Measurements from ENCODE around the gene CMKLR1.

The CMKLR1 gene

DNA sequence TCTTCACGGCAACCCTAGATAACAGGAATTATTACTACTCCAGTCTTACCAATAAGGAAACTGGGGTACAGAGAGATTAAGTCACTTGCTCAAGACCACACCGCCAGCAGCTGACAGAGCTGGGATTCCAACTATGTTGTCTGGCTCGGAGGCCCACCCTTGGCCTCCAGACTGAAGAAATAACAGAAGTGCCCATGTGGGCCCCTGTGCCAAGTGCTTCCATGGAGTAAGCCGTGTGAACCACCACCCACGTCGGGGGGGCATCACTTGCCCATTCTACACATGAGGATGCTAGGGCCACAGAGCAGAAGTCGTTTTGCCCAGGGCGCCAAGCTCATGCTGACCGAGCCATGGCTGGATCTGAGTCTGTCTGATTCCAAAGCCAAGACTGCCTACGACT, 926 bp upstream of the CMKLR1 start:
- DNase-seq (ENCODE audit: low read depth, low spot score), result no peak
- no peak overlapping the region for H3K27ac ChIP-seq

- H3K27ac ChIP-seq, result no peak overlapping the region
These were observed 1.6 kb downstream of the CMKLR1 start for GRCh38 chr12:108337235-108338223.

DNA sequence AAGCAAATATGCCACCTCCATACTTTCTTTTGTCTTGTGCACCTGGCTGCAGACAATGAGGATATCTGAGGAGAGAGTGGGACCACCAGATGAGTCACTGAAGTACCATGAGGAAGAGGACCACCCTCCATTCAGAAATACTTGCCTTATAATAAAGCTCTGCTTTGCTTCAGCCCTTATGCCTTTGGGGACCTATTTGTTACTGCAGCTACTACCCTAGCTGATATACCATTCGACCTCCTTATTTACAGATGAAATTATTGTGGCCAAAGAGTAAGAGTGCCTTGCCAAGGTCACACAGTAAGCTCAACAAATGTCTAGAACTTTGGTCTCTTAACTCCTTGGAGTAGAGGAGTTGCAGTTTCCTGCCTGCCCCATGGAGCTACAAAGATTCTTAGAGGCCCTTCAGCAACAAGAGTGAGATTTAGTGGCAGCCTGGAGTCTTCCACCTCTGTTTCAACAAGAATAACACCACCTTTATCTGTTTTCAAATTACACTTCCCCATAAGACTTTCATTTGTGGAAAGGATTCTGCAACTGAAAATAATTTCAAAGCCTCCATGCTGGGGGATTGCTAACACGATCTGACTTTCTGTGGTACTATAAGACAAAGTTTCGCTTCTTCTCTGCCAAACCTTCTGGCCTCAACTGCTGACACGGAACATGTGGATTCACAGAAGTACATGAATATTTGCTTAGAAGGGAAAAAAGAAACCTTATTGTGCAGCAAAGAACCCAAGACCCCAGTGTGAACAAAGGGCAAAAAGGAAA, 3.6 kb downstream of the CMKLR1 start:
- no peak for DNase-seq (ENCODE audit: low read depth, low spot score)
- no peak overlapping the region for H3K27ac ChIP-seq

More at GRCh38 chr12:108337235-108338223, 1.6 kb downstream of the CMKLR1 start:
- no peak for DNase-seq (ENCODE audit: low read depth, low spot score)

- no peak overlapping the region for H3K27ac ChIP-seq
- DNase-seq (ENCODE audit: low read depth, low spot score), result no peak
These were observed 5.0 kb downstream of the CMKLR1 start for GRCh38 chr12:108333898-108334699.

DNA sequence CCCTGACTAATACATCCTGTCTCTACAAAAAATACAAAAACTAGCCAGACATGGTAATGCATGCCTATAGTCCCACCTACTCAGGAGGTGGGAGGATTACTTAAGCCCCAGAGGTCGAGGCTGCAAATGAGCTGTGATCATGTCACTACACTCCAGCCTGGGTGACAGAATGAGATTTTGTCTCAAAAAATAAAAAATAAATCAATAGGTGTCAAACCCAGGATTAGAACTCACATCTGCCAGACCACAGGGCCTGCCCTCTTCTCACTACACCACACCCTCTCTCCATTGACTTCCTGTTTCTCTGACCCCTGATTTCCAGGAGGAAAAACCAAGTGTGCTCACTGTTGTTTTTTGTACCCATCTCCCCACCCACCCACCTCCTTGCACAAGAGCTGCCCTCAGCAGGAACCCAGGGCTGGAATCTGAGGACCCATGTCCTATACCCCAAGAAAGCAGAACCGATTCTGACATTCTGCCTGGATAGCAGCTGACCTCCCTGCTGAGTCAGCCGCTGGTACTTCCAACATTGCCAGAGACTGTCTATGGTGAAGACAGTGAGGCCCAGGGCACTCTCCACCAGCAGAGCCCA, 6.2 kb downstream of the CMKLR1 start:
- no peak overlapping the region for H3K27ac ChIP-seq
- no peak for DNase-seq (ENCODE audit: low read depth, low spot score)

DNA sequence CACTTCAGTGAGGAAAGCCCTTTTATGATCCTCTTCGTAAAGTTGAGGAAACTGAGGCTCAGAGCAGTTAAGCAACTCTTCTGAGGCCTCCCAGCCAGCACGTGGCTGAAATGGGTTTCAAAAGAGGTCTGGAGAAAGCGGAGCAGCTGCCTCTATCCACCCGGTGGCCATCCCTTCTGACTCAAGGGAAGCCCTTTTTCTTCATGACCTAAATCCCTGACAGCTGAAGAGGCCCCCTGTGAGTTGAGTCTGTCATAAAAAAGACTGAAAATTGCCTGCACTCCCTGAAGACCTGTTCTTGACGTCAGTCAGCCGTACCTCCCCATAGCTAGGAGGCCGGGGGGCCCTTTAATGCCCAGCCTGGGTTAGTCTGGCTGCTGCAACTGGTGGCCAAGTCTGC, 10.7 kb downstream of the CMKLR1 start:
- DNase-seq (ENCODE audit: low read depth, low spot score), result no peak
- no peak overlapping the region for H3K27ac ChIP-seq

DNA sequence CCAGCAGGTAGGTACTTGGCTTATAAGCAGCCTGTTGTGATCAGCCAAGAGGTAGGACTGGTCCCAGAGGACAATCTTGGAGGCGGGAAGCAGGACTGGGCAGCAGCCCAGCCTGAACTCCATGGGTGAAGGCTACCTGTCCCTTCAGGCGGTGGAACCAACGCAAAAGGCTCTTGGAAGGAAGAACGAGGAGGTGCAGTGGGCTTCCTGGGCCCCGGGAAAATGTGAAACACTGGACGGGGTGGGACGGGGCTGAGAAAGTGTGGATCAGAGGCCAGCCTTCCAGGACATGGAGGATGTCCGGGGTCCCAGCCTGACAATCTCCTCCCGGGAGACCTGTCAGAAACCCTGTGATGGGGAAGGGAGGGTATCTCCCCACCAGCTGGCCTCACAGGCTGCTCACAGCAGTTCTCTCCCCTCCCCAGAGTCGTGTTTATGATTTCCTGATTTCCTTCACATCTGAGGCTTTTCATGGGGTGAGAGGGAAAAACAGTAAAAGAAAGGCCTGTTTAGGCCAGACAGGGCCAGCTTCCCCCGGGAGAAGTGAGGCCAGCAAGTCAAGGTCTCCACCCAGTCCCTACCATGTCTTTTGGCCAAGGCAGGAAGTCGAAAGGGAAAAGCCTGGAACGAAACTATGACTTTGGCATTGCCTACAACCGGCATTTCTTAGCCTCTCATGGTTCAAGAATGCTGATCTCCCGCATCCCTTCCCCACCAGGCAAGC, 11.3 kb downstream of the CMKLR1 start:
- H3K27ac ChIP-seq, result no peak overlapping the region
- no peak for DNase-seq (ENCODE audit: low read depth, low spot score)

DNA sequence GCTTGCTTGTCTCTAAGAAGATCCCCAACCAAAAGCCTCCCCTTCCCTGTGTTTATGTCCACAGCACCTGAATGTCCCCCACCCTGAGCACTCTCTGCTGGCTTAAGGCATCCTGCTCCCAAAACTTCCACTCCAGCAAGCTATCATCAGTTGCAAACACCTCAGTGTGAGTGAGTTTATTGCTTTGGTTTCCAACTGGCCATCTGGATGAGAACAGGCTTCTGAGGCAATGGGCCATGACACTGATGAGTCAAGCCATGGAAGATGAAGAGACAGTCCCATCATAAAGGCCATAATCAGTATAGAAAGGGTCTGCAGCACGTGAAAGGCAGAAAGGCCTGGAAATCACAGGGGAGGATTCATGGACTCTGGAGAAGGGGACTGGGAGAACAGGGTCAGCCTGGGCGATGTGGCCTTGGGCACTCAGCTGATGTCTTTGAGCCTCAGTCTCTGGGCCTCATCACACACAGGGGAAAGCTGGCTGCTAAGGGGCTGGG, 12.8 kb downstream of the CMKLR1 start:
- H3K27ac ChIP-seq, result no peak overlapping the region
- DNase-seq (ENCODE audit: low read depth, low spot score), result no peak

- DNase-seq (ENCODE audit: low read depth, low spot score), result no peak
- no peak overlapping the region for H3K27ac ChIP-seq
These were observed 13.6 kb downstream of the CMKLR1 start for GRCh38 chr12:108325549-108325948.

DNA sequence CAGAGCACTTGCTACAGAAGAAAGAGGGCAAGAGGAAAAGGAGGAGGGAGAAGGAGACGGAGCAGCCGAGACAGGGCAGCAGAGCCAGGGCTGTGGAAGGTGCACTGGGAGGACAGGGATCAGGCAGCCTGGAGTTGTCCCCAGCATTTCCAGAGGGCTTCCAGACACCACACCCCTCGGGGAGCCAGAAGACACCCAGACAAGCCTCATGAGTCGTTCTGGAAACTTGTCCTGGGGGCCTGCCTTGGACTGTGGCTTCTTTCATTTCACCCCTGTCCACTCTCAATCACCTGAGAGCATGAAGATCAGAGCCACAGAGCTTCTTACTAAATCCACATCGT, 14.1 kb downstream of the CMKLR1 start:
- H3K27ac ChIP-seq, result no peak overlapping the region
- DNase-seq (ENCODE audit: low read depth, low spot score), result no peak

DNA sequence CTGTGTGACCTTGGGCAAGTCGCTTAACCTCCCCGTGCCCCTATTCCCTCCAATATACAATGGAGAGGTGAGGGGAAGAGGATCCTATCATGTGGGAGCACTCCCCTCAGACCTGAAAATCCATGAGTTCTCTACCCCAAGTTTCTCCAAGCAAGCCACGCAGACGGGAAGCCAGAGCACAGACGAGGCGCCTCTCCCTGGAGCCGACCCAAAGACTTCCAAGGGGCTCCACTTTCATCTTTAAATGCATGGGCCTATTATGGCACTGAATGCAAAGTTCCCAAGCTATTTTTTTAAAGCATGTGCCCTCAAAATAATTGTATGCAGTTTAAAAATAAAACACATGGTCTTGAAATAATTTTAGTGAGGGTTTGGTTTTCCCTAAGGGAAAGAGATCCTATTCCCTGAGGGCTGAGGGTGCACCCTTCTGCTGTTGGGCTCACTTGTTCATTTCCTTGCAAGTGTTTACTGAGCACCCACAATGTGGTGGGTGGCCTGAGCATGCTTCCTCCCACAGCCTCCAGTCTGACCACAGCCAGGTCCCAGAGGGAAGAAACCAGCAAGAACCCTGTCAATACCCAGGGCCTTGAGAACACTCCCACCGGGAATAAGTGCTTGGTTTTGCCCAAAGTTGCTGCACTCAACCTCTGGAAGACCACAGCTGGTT, 14.6 kb downstream of the CMKLR1 start:
- DNase-seq (ENCODE audit: low read depth, low spot score), result no peak
- H3K27ac ChIP-seq, result no peak overlapping the region

GRCh38 chr12:108323581-108323980, 15.5 kb downstream of the CMKLR1 start:
- DNase-seq (ENCODE audit: low read depth, low spot score), result no peak
- H3K27ac ChIP-seq, result no peak overlapping the region

DNA sequence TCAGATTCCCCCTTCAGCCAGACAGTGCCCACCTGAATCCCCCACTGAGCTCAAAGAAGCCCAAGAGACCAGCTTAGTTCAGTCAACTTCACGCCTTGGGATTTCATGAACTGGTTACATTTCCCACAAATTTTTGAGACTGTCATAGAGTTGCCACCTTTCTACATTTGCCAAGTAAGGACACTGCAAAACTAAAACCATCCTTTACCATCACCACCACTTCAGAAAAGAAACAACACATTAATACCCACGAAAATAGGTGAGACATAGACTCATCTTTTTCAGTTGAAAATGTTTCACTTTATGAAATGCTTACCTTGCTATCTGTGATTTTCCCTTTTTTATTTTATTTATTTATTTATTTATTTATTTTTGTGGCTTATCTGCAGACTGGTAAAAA, 16.1 kb downstream of the CMKLR1 start:
- no peak for DNase-seq (ENCODE audit: low read depth, low spot score)
- H3K27ac ChIP-seq, result no peak overlapping the region

DNA sequence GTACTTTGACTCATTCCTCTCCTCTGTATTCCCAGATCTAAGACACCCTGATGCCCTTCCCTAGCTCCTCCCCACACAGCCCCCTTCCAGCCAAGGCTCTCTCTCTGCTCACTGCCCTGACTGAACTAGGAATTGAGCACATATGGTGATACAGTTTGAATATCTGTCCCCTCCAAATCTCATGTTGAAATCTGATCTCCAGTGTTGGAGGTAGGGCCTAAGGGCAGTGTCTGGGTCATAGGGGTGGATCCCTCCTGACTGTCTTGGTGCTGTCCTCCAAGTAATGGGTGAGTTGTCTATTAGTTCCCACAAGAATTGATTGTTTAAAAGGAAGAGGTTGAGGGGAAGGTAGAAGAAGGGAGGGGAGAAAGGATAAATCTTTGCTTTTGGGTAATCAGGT, 17.4 kb downstream of the CMKLR1 start:
- no peak overlapping the region for H3K27ac ChIP-seq
- DNase-seq (ENCODE audit: low read depth, low spot score), result no peak

DNA sequence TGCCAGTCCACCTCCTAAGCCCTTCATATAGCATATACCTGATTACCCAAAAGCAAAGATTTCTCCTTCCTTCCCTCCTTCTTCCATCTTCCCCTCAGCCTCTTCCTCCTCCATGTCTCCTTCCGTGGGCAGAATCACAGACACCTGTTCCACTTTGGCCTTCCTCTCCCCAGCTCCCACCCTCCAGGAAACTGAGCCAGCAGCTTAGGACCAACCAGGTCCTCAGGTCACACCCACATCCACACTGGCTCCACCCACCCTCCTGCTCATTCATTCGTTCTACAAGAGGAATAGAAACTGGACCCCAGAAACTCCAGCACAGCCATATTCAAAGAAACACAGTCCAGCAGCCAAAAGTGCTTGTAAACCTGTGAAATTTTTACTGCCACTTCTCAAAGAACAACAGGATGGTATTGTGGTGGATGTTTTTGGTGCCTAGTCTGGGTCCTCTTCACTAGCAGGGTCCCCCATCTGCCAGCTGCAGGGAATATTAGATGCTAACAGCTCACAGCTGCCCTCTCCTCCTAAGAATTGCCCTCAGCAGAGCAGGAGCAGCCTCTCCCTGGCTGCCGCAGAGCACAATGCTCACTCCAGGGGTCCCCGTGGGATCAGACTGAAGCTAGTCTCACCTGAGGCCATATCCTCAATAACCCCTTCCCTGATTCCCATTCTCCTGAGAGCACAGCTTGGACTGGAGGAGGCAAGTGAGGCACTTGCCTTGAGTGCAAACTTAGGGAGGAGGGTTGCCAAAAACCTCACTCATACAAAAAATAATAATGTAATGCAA, 18.4 kb downstream of the CMKLR1 start:
- H3K27ac ChIP-seq, result no peak overlapping the region
- no peak for DNase-seq (ENCODE audit: low read depth, low spot score)

GRCh38 chr12:108319277-108320234, 19.6 kb downstream of the CMKLR1 start:
- no peak for DNase-seq (ENCODE audit: low read depth, low spot score)
- H3K27ac ChIP-seq, result no peak overlapping the region
